ENCODE results near the gene ZFP64.
"Not testable (repeated sequence)": the region's sequence is repeated elsewhere in the genome, so short reads cannot be mapped to it uniquely, and the experiment has no call there.

The ZFP64 gene

GRCh38 chr20:52191132-52191915 is at the start of gene ZFP64:
ZFP64 (minus strand) TSS chr20:52191779; CDS start chr20:52191636, 143 bp downstream.
- in situ Hi-C loops (cut with MboI; ENCODE audit: low sequenced_read_pairs): no loop called here

GRCh38 chr20:52240802-52241201 is 49.2 kb upstream of the ZFP64 start:
- in situ Hi-C loops (cut with MboI; ENCODE audit: low sequenced_read_pairs): no loop called here

GRCh38 chr20:52239102-52239501 is 47.5 kb upstream of the ZFP64 start:
- in situ Hi-C loops (cut with MboI; ENCODE audit: low sequenced_read_pairs): no loop called here

GRCh38 chr20:52236292-52236691 is 44.7 kb upstream of the ZFP64 start:
- in situ Hi-C loops (cut with MboI; ENCODE audit: low sequenced_read_pairs): no loop called here

GRCh38 chr20:52235129-52235528 is 43.5 kb upstream of the ZFP64 start:
- in situ Hi-C loops (cut with MboI; ENCODE audit: low sequenced_read_pairs): no loop called here

GRCh38 chr20:52234302-52235045 is 42.9 kb upstream of the ZFP64 start:
- in situ Hi-C loops (cut with MboI; ENCODE audit: low sequenced_read_pairs): no loop called here

GRCh38 chr20:52231230-52231746 is 39.7 kb upstream of the ZFP64 start:
- in situ Hi-C loops (cut with MboI; ENCODE audit: low sequenced_read_pairs): no loop called here

- in situ Hi-C loops (cut with MboI; ENCODE audit: low sequenced_read_pairs): no loop called here
Observed at GRCh38 chr20:52230409-52230808, 38.8 kb upstream of the ZFP64 start.

- in situ Hi-C loops (cut with MboI; ENCODE audit: low sequenced_read_pairs): not testable (repeated sequence)
Observed at GRCh38 chr20:52229346-52229745, 37.8 kb upstream of the ZFP64 start.

- in situ Hi-C loops (cut with MboI; ENCODE audit: low sequenced_read_pairs): no loop called here
Observed at GRCh38 chr20:52226370-52226769, 34.8 kb upstream of the ZFP64 start.

- in situ Hi-C loops (cut with MboI; ENCODE audit: low sequenced_read_pairs): no loop called here
Observed at GRCh38 chr20:52224920-52225319, 33.3 kb upstream of the ZFP64 start.

- in situ Hi-C loops (cut with MboI; ENCODE audit: low sequenced_read_pairs): not testable (repeated sequence)
Observed at GRCh38 chr20:52221362-52221761, 29.8 kb upstream of the ZFP64 start.

GRCh38 chr20:52220891-52221290 is 29.3 kb upstream of the ZFP64 start:
- in situ Hi-C loops (cut with MboI; ENCODE audit: low sequenced_read_pairs): not testable (repeated sequence)

- in situ Hi-C loops (cut with MboI; ENCODE audit: low sequenced_read_pairs): no loop called here
Observed at GRCh38 chr20:52219441-52219840, 27.9 kb upstream of the ZFP64 start.

- in situ Hi-C loops (cut with MboI; ENCODE audit: low sequenced_read_pairs): no loop called here
Observed at GRCh38 chr20:52217689-52218395, 26.3 kb upstream of the ZFP64 start.

GRCh38 chr20:52213995-52214394 is 22.4 kb upstream of the ZFP64 start:
- in situ Hi-C loops (cut with MboI; ENCODE audit: low sequenced_read_pairs): no loop called here

- in situ Hi-C loops (cut with MboI; ENCODE audit: low sequenced_read_pairs): no loop called here
Observed at GRCh38 chr20:52212943-52213342, 21.4 kb upstream of the ZFP64 start.

GRCh38 chr20:52210037-52210990 is 18.7 kb upstream of the ZFP64 start:
- in situ Hi-C loops (cut with MboI; ENCODE audit: low sequenced_read_pairs): no loop called here

- in situ Hi-C loops (cut with MboI; ENCODE audit: low sequenced_read_pairs): no loop called here
Observed at GRCh38 chr20:52209154-52209571, 17.6 kb upstream of the ZFP64 start.

Data from HL-60/S4 treated with retinoic acid at 250 ng/mL for 4 days and 3 days (cell line).